ENCODE measurements around the gene TMEFF2. TPM values are rescaled to one million over a fixed set of nuclear protein-coding genes. Genes with fewer than 3 reads are reported as not detected.

TMEFF2 gene
- total RNA-seq, 2 donors from 2014 or later, result 3.2 to 55.8 TPM

DNA sequence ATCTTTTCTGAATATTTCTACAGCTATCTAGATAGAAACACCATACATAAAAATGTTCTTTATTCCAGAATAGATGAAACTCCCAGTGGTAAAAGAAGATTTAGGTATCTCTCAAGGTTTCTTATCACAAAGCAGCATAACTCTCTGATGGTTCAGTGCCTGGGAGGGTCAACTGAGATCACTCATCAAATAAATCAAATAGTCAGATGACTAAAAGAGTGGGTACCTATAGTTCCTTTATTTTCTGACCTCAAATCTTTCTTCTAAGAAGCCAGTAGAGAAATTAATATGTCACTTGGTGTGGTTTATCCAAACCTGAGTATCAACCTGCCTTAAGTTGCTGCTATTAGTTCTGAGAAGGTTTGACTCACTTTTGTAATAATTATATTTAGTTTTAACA, 120.9 kb downstream of the TMEFF2 start:
- intact Hi-C loops (cut with DNase I), result no loop called here
- H3K27ac ChIP-seq, result no peak overlapping the region
- H3K4me1 ChIP-seq (replicated peaks), result no peaks in the 10 kb centered on the region
- no peak overlapping the region for H3K4me3 ChIP-seq
- TF ChIP-seq POLR2AphosphoS5 (IDR thresholded peaks at IDR 0.05) (no peak), POLR2A (IDR thresholded peaks at IDR 0.05) (no peak)
- TF ChIP-seq, protein P1, sequence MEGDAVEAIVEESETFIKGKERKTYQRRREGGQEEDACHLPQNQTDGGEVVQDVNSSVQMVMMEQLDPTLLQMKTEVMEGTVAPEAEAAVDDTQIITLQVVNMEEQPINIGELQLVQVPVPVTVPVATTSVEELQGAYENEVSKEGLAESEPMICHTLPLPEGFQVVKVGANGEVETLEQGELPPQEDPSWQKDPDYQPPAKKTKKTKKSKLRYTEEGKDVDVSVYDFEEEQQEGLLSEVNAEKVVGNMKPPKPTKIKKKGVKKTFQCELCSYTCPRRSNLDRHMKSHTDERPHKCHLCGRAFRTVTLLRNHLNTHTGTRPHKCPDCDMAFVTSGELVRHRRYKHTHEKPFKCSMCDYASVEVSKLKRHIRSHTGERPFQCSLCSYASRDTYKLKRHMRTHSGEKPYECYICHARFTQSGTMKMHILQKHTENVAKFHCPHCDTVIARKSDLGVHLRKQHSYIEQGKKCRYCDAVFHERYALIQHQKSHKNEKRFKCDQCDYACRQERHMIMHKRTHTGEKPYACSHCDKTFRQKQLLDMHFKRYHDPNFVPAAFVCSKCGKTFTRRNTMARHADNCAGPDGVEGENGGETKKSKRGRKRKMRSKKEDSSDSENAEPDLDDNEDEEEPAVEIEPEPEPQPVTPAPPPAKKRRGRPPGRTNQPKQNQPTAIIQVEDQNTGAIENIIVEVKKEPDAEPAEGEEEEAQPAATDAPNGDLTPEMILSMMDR (IDR thresholded peaks at IDR 0.05), result no peak
- no peaks in the 10 kb centered on the region for H3K9me3 ChIP-seq
- no peaks in the 10 kb centered on the region for H3K27me3 ChIP-seq (replicated peaks; ENCODE audit: insufficient read depth)
- H3K36me3 ChIP-seq, result no peaks in the 10 kb centered on the region
- no peak for DNase-seq (ENCODE audit: low spot score)

- H3K4me1 ChIP-seq (replicated peaks), result no peaks in the 10 kb centered on the region
- no peaks in the 10 kb centered on the region for H3K9me3 ChIP-seq
- TF ChIP-seq POLR2AphosphoS5 (IDR thresholded peaks at IDR 0.05) (no peak), POLR2A (IDR thresholded peaks at IDR 0.05) (no peak)
- TF ChIP-seq, protein P1 (IDR thresholded peaks at IDR 0.05), result no peak
- H3K4me3 ChIP-seq, result no peak overlapping the region
- 35% methylated on average over 1 of the region's 1 CpG for WGBS
- no peaks in the 10 kb centered on the region for H3K27me3 ChIP-seq (replicated peaks; ENCODE audit: insufficient read depth)
- no peaks in the 10 kb centered on the region for H3K36me3 ChIP-seq
- intact Hi-C loops (cut with DNase I), result no loop called here
- DNase-seq (ENCODE audit: low spot score), result no peak
- no peak overlapping the region for H3K27ac ChIP-seq
Observed at GRCh38 chr2:192072778-192073177, 122.0 kb downstream of the TMEFF2 start.

- 65% methylated on average over 2 of the region's 2 CpGs for WGBS
- DNase-seq (ENCODE audit: low spot score), result no peak
Observed at GRCh38 chr2:192072261-192072660, 122.5 kb downstream of the TMEFF2 start.

DNA sequence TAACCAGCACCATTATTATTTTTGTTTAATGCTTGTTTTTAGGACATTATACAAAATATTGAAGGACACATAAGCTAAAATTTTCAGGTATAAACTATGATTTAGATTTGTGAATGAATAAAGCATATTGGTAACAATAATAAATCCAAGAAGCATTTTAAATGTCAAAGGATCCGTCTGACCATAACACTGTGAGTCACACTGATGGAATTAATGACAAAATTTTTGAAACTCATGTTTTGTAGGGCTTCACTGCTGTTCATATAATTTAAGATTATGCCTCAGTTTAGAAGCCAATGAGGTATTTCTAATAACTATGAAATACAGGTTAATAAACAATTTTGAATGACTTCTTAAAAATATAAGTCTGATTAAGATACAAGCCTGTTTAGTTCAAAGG, 124.6 kb downstream of the TMEFF2 start:
- no peak for DNase-seq (ENCODE audit: low spot score)
- Histone ChIP-seq H3K36me3 (no peaks in the 10 kb centered on the region), H3K4me3 (no peak overlapping the region), H3K27ac (no peak overlapping the region), H3K9me3 (no peaks in the 10 kb centered on the region), H3K4me1 (replicated peaks) (no peaks in the 10 kb centered on the region), H3K27me3 (replicated peaks; ENCODE audit: insufficient read depth) (no peaks in the 10 kb centered on the region)
- 60% methylated on average over 1 of the region's 1 CpG for WGBS
- TF ChIP-seq POLR2AphosphoS5 (IDR thresholded peaks at IDR 0.05) (no peak), POLR2A (IDR thresholded peaks at IDR 0.05) (no peak)
- TF ChIP-seq, protein P1 (IDR thresholded peaks at IDR 0.05), result no peak
- intact Hi-C loops (cut with DNase I), result no loop called here

More at GRCh38 chr2:192072261-192072660, 122.5 kb downstream of the TMEFF2 start:
- no peaks in the 10 kb centered on the region for H3K9me3 ChIP-seq
- H3K27ac ChIP-seq, result no peak overlapping the region
- no peak for TF ChIP-seq POLR2AphosphoS5 (IDR thresholded peaks at IDR 0.05)
- TF ChIP-seq, protein P1 (IDR thresholded peaks at IDR 0.05), result no peak
- no peak for TF ChIP-seq POLR2A (IDR thresholded peaks at IDR 0.05)
- H3K27me3 ChIP-seq (replicated peaks; ENCODE audit: insufficient read depth), result no peaks in the 10 kb centered on the region
- H3K36me3 ChIP-seq, result no peaks in the 10 kb centered on the region
- H3K4me3 ChIP-seq, result no peak overlapping the region
- H3K4me1 ChIP-seq (replicated peaks), result no peaks in the 10 kb centered on the region
- intact Hi-C loops (cut with DNase I), result no loop called here

- 98% methylated on average over 1 of the region's 1 CpG for WGBS
- H3K4me1 ChIP-seq (replicated peaks), result no peaks in the 10 kb centered on the region
- intact Hi-C loops (cut with DNase I), result no loop called here
Observed at GRCh38 chr2:192069417-192069816, 125.3 kb downstream of the TMEFF2 start.

More at GRCh38 chr2:192069417-192069816, 125.3 kb downstream of the TMEFF2 start:
- H3K4me3 ChIP-seq, result no peak overlapping the region
- H3K9me3 ChIP-seq, result no peaks in the 10 kb centered on the region
- no peaks in the 10 kb centered on the region for H3K27me3 ChIP-seq (replicated peaks; ENCODE audit: insufficient read depth)
- no peak for DNase-seq (ENCODE audit: low spot score)
- H3K27ac ChIP-seq, result no peak overlapping the region
- TF ChIP-seq POLR2A (IDR thresholded peaks at IDR 0.05) (no peak), POLR2AphosphoS5 (IDR thresholded peaks at IDR 0.05) (no peak)
- TF ChIP-seq, protein P1 (IDR thresholded peaks at IDR 0.05), result no peak
- no peaks in the 10 kb centered on the region for H3K36me3 ChIP-seq

Data from prostate gland (tissue), 2 donors.